GM19240 (cell line): Measurements from ENCODE around the gene MFSD1.
A peak's percentile ranks its signal among the peaks of the same experiment; 100 is the strongest.

Source experiments
- DNase-seq: peaks from one replicate; pipeline ENCODE4 v3.0.0; 2011; ENCODE audit warnings: low spot score; ENCODE audit not compliant: insufficient read length

MFSD1 gene

DNA sequence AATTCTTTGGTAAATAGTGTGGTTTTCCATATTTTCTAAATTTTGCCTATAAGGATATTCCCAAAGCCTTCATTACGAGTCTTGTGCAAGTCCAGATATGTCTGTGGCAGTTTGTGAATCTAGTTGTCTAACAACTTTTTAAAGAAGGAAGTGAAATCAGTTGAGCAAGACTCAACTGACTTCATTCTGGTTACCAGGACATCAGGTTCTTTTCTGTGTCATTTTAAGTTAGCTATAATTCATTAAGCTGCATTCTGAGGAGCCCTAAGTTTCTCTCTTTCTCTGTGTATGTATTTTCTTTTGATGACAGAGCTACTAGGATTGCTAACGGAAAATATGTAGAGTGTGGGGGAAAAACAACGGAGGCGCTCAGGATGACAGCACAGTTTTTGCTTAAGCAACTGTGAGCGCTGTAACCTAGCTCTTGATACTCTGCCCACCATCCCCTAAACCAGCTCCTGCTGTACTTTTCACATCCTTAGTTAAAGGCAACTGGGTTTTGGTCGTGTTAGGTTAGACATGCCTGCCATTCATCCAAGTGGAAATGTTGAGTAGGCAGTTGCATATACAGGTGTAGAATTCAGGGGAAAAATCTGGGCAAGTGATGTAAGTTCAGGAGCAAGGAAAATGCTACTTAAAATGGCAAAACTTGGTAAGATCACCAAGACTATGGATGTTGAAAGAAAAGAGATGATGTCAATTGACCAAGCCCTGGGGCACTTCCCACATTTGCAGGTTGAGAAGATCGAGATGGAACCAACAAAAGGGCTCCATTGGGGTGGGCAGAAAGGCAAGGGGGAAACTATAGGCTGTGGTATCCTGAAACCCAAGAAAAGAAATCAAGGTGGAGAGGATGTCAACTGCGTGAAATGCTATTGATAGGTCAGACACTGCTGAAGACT, 9.2 kb downstream of the MFSD1 start:
- no peak for DNase-seq

DNA sequence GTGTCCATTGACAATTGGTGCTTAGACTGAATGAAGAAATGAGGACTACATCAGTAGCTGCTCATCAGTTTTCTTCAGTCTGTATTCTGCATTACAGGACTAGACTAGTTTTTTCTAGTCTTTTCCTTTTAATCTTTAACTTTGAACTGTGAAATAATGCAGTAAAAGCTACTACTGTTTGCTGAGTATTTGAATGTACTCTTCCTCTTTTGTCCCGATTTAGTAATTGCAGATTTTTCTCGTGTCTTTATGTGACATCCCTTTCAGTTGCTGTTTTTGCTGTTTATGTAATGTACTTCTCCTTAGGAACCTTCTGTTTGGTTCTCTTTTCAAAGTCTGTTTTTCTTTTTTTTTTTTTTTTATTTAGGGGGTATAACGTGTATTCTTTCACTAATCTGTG, 17.4 kb downstream of the MFSD1 start:
- DNase-seq = no peak

DNA sequence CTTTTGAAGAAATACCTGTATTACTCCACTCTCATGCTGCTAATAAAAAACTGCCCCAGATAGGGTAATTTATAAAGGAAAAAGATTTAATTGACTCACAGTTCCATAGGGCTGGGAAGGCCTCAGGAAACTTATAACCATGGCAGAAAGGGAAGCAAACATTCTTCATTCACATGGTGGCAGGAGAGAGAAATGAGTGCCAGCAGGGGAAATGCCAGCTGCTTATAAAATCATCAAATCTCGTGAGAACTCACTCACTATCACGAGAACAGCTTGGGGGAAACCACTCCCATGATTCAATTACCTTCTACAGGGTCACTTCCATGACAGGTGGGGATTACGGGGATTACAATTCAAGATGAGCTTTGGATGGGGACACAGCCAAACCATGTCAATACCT, 18.7 kb downstream of the MFSD1 start:
- no peak for DNase-seq

DNA sequence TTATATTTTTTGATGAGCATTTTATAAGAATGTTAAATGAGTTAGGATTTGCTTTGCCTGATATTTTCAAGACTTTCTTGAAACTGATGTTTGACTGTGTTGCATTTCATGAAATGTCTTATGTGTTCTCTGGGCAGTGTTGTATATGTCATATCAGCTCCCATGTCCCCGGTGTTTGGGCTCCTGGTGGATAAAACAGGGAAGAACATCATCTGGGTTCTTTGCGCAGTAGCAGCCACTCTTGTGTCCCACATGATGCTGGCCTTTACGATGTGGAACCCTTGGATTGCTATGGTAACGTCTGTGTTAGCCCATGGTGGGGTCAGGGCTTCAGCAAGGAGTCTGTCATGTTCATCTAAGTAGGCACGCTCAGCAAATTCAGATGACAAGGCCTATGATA, 20.0 kb downstream of the MFSD1 start:
- DNase-seq = no peak

DNA sequence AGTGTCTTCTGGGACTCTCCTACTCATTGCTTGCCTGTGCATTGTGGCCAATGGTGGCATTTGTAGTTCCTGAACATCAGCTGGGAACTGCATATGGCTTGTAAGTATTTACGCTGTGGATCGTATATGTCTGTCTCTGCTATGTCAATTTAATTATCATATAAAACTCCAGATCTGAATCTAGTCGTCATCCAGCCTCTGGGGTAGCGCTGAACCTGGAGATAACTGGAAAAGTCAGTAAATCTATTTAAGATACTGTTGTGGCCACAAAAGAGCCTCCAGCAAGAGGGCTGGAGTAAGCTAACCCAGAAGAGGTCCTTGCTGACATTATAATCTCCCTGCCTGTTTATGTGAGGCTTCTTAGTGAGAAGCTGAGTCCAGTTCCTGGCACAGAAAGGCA, 21.6 kb downstream of the MFSD1 start:
- no peak for DNase-seq

DNA sequence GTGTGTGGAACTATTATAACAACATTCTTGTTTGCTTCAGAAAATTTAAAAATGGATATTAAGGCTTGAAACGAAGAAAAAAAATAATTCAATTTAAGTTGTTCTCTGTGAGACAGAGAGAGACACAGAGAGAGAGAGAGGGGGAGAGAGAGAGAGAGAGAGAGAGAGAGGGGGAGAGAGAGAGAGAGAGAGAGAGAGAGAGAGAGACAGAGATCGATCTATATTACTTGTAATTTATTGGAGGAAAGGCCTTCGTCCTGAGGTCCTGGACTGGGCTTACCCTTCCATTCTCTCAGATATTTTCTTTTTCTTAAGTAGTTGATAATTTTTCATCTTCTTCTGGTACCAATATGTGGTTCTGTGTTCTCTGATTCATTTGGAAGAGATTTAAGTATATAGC, 25.9 kb downstream of the MFSD1 start:
- no peak for DNase-seq

DNA sequence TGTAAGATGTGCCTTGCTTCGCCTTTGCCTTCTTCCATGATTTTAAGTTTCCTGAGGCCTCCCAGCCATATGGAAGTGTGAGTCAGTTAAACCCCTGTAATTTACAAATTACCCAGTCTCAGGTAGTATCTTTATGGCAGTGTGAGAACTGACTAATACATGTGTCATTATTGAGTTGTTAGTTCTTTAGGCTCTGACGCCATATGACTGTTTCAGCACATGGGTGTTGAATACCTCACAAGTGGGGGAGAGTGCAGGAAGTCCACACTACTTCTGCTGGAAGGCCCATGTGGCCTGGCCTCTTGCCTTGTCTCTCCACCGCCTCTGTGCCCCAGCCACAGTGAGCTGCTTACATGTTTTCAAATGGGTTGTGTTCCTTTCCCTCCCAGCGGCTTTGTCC, 28.5 kb downstream of the MFSD1 start:
- DNase-seq = no peak

DNA sequence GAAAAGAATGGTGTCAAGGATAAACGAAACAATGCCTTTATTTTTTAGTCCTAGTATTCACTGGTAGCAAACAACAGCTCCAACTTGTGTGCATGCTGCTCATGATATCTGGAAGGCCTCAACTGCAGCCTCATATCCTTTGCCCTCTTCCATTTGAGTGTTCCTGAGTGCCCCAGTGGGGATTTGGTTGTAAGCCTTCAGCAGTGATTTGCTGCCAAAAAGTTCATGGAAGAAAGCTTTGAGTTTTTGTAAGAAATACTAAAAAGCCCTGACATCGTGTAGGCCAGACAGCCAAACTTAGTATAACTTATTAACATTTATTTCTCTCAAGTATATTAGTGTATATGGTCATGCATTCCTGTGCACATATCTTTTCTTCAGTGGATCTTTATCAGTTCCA, 30.0 kb downstream of the MFSD1 start:
- DNase-seq = no peak

DNA sequence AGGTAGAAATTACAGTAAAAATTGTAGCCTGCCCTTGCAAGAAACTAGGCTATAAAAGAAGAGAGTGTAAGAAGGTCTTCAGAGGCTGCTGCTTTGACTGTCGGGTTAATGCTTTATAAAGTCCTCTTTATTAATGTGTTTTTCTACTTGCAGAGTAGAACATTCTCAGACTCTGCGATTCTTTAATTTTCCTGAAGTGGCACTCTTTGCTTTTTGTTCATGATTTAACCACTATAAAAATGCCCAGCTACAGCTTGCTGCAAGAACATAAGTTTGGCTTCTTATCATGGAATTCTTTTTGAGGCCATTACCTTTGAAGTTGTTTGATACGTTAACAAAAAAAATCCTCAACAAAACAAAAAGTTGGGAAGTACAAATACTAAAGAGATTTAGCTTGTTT, 33.8 kb downstream of the MFSD1 start:
- DNase-seq = no peak

DNA sequence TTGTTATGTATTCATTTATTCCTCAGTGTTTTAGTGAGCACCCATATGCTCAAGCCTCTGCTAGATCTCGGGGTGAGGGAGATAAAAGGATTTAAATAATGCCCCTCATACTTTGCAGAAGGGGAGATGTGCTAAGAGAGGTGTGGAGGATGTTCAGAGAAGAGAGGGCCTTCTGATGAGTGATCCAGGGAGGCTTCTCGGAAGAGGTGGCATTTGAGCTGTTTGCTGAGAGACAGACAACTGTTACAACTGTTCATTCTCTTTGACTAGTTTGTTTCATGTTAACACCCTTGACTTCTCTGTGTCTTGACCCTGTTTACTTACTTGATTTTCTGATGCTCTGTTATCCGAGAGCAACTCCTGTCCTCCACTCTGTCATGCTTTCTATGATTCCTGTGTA, 34.5 kb downstream of the MFSD1 start:
- no peak for DNase-seq

DNA sequence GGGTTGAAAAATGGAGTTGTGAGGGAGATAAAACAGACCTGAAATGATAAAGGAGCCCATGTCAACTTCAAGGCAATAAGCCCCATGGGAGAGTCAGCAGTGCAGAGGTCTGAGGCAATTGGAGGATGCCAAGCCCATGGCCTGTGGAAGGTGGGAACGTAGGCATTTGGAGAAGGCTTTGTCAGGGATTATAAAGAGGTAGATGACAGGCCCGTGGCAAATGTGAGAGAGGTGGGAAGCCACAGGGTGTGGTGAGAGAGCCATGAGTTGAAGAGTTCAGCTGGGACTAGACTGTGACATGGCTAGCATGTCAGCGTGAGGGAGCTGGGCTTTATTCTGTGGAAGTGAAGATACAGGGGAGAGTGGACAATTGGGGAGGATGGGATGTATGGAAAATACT, 35.4 kb downstream of the MFSD1 start:
- no peak for DNase-seq

DNA sequence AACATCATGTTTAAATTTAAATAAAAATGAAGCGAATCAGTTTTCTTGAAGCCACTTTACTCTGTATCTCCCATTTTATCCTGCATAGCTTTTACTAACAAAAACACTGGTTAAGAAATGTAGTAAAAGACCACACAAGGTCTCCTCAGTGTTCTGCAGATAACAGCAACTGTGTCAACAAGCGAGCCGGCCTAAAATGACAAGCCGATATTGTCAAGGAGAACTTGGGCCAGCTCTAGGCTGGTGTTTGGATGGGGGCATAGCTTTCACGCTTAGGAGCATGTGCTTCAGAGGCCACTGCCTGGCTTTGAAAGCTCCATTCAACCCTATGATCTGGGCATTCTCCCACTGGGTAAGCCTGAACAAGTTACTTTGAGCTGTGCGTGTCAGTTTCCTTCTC, 38.1 kb downstream of the MFSD1 start:
- DNase-seq = no peak

DNA sequence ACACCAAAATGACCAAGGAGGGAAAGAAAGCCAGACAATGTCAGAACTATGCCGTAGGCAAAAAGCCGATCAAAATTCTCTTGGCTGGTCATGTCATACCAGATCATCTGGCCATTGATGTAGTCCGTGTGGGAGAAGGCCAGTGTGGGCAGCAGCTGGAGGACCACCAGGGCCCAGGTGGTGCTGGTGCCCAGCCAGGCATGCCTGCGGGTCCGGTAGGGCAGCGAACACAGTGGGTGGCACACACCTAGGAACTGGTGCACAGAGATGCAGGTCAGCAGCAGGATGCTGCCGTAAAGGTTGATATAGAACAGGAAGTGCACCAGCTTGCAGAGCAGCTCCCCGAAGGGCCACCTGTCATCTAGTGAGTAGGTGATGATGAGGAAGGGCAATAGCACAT, 39.5 kb downstream of the MFSD1 start:
- no peak for DNase-seq

DNA sequence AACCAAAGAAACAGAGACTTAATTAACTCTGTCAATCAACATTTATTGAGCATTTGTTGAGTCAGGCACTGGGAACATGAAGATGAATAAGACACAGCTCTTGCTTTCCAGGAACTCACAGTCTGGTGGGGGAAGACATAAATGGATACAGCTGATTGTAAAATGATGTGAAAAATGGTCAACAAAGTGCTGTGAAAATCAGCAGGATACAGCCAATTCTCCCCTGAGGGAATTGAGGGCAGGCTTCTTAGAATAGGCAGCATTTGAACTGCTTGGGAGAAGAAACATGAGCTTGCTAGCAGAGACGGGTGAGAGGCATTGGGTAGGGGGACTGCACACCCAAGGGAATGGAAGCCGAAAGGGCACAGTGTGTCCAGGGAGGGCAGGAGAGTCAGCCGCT, 41.1 kb downstream of the MFSD1 start:
- no peak for DNase-seq

DNA sequence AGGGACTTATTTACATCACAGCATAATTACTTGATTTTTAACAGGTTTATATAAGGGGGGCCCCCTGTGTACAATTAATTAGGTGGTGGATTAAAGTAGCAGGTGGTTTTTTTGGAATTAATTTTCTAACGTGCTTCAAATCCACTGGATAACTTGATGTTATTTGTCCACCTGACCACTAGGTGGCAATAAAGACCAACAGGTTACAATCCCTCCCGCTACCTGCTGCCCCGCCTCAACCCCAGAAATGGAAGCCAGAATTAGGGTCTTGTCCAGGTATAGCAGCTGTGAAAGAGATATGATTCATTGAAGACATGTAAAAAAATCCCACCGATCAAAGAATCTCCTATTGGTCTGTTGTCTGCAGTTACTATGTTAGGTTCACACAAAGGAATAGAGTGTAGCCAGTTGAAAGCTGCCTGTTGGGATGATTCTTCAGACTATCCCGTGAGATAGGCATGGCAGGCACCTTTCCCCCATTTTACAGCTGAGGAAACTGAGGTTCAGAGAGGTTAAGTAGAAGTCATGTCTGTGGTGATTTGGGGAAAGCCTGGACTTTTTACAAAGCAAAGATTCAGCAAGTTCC, 44.0 kb downstream of the MFSD1 start:
- DNase-seq = peak; percentile 24

DNA sequence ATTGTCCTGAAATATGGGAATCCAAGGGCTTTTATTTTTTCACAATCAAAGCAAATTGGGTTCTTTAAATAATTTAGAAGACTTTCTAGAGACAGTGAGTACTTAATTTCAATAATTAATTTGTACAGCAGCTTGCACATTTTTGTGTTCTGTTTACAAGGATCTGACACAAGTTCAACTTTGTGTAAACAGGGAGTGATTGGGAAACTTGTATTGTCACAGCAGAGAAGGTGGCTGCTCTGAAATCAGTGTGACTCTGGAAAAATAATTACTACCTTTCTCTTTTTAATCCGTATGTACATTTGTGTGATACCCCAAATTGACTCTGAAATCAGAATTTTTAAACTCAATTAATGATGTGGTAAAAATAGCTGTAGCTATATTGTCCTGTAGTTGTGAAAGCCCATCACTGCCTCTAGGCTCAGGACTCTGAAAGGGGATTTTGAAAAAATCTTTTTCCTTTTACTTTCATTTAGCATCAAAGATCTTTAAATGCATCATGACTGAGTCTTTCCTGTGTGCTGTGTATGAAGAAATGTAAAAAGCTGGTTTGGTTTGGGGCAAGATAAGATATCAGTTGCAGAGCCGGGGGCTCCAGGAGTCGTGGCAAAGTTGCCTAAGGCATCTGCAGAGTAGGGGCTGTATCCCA, 45.1 kb downstream of the MFSD1 start:
- no peak for DNase-seq

DNA sequence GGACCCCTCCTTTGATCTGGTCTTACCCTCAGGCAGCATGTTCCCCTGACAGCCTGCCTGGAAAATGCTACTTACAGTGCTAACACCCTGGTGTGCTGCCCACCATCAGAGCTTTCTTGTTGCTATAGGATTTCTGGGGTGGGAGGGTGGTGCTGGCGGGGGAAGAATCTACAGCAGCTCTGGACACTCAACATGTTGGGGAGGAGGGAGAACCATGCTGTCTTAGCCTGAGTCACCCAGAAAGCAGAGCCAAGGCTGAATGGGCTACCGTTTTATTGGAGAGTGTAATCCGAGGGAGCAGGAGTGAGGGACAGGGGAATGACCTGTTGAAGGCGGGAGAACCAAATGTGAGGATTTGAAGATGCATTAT, 45.6 kb downstream of the MFSD1 start:
- no peak for DNase-seq

DNA sequence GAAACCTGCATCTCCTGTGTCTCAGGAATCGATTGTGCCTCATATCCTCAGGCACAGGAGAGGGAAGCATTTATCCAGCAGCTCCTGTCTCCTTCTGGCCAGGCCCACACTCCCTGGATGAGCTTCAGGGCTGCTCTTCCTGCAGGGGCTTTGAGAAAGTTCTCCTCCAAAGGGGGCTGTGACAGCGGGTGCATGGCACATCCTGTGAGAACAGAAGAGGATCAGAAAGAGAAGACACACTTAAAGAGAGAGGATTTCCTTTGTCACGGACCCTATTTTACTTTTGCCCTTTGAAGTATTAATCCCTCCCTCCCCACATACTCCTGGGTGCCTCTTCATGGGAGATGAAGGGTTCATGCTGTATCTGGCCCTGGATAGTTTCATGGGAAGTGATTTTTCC, 46.0 kb downstream of the MFSD1 start:
- no peak for DNase-seq

DNA sequence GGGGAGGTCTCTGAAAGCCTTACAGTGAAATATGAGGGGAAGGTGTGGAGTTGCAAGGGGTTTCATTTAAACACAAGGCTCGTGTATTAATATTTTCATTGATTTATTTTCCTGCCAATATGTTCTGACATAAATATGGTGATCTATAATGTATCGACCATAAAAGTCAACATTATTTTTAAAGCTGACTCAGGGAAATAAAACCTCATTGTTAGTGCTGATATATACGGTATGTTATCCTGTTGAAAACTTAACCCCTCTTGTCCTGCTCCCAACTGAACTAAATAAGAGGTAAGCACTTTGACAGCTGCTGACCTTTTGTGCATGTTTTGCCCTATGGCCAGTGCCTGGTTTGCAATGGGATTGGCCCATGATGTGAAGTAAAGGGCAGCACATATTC, 47.9 kb downstream of the MFSD1 start:
- no peak for DNase-seq

DNA sequence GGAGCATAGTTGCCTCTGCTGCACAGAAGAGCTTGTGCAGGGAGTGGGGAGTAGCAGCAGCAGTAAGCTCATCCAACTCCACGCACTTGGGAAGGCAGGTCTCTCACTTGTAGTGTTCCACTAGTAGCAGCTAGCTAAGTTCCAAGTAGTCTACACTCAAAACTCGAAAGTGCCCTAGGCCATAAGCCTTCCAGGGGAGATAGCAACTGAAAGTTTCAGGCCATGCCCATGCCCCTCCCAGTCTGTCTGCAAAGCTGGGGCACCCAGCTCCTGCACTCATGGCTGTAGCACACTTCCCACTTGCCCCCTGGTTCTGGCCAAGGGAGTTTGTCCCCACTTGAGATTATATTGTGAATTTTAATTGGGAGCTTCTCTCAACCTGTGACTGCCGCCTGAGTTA, 57.5 kb downstream of the MFSD1 start:
- DNase-seq = no peak

DNA sequence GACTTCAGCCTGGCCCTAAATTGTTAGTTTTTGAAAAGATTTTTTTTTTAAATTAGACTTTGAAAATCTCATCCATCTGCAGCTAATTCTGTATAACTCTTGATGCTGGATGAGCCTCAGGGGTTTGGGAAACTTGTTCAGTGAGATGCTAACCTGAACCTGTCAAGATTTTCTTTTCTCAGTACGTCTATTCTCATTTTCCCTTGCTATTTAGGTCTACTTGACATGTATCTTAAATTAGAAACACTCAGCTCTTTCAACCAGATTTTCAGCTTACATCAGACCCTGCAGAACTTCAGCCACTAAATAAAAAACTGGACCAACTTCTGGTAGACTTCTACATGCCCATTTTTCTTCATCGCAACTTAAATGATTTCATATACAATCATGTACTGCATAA, 61.4 kb downstream of the MFSD1 start:
- DNase-seq = no peak

DNA sequence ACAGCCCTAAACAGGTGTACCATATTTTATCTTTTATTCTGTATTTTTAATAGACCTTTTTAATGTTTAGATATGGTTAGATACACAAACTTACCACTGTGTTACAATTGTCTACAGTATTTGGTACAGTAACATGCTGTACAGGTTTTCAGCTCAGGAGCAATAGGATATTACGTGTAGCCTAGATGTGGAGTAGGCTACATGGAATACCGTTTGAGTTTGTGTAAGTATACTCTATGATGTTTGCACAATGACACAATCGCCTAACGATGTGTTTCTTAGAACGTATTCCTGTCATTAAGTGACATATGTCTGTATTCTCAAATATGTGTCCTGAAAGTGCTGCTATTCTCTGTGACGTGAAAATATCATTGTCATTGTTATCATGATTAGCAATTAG, 62.6 kb downstream of the MFSD1 start:
- no peak for DNase-seq

DNA sequence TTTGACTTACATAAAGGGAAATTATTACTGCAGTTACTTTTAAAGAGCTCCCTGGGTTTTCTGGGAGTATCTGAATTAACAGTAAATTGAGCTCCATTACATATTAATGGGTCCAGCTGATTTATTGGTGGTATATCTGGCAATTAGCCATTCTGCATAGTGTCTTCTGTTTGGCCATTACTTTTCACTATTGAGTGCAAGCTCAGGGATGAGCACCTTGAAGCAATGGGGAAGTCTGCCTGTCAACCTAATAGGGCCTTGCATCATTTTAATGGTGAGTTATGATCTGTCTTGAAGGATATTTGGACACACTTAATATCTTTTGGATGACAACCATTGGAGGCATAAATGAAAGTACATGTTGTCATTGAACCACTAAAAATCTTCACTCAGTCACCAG, 73.8 kb downstream of the MFSD1 start:
- DNase-seq = no peak
